ENCODE measurements around the gene BIK. TPM values are rescaled to one million over a fixed set of nuclear protein-coding genes. Genes with fewer than 3 reads are reported as not detected.

The BIK gene
- total RNA-seq, 1 donor from 2014 or later: 2.5 TPM

DNA sequence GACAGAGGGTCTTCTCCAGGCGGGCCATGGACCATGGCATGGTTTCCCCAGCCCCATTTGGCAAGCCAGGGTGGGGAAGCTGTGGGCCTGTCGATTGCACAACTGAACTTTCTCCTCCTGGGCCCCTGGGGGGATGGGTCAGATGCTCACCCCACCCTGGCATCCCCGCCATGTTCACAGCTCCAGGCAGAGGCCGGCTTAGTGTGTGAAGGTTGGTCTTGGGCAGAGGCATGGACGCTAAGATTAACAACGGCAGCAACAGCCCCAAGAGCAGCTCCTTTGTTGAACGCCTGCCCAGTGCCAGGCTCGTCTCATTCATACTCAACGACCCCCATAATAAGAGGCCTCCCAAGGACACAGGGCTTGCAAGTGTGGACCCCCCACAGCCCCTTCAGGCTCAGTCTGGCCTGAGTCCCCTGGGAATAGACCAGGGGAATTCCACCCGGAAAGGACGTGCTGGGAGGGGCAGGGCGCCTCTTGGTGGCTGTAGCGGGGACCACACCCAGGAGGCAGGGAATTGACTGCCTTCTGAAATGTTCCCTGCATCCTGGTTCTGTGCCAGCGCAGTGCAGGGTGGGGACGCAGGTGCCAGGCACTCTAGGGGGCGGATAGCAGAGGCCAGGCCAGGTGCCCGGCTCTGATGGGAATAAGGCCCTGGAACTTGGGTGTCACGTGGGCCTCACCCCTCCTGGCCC is 49.1 kb downstream of the BIK start:
- DNase-seq (ENCODE audit: extremely low read depth, low read depth, low spot score): no peak

DNA sequence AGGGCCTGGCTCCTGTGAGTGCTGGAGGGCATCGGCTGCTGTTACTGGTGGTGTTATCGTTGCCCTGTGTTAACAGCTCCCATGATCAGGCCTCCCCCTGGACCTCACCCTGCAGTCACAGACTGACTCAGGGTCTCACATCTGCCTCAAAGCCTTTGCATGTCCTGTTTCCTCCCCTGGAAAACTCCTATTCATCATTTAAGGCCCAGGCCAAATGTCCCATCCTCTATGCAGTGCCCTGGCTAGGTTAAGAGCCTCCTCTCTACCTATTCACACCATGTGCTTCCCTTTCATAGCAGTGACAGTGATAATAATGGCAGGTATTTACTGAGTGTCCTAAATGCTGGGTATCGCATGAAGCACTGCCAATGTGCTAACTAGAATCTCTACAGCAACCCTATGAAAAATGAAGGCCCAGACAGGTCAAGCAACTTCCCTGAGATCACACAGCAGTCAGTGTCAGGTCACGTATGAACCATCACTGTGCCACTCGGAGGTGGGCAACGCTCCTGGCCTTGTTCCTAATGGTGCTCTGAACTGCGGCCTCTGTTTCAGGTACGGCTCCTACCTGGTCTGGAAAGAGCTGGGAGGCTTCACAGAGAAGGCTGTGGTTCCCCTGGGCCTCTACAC is 50.1 kb downstream of the BIK start:
- DNase-seq (ENCODE audit: extremely low read depth, low read depth, low spot score): no peak

DNA sequence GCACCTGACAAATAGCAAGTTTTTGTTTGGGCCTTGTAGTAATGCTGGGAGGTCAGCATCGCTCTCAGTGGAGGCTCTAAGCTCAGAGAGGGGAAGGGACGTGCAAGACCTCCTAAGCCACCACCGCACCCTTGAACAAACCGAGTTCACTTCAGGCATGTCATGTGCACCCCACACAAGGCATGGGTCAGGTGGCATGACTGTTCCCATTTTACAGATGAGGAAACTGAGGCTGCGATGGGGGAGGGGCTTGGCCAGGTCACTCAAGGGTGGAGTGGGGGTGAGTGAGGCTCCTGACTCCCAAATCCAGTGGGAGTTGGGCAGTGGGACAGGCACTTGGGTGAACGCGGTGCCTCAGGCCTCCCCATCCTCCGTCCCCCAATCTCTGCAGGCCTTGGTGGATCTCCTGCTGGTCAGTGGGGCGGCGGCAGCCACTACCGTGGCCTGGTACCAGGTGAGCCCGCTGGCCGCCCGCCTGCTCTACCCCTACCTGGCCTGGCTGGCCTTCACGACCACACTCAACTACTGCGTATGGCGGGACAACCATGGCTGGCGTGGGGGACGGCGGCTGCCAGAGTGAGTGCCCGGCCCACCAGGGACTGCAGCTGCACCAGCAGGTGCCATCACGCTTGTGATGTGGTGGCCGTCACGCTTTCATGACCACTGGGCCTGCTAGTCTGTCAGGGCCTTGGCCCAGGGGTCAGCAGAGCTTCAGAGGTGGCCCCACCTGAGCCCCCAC is 52.0 kb downstream of the BIK start:
- no peak for DNase-seq (ENCODE audit: extremely low read depth, low read depth, low spot score)

GRCh38 chr22:43163241-43163795 is 52.8 kb downstream of the BIK start:
- no peak for DNase-seq (ENCODE audit: extremely low read depth, low read depth, low spot score)

- DNase-seq (ENCODE audit: extremely low read depth, low read depth, low spot score): no peak
Measured at GRCh38 chr22:43164636-43165035, 54.1 kb downstream of the BIK start.

DNA sequence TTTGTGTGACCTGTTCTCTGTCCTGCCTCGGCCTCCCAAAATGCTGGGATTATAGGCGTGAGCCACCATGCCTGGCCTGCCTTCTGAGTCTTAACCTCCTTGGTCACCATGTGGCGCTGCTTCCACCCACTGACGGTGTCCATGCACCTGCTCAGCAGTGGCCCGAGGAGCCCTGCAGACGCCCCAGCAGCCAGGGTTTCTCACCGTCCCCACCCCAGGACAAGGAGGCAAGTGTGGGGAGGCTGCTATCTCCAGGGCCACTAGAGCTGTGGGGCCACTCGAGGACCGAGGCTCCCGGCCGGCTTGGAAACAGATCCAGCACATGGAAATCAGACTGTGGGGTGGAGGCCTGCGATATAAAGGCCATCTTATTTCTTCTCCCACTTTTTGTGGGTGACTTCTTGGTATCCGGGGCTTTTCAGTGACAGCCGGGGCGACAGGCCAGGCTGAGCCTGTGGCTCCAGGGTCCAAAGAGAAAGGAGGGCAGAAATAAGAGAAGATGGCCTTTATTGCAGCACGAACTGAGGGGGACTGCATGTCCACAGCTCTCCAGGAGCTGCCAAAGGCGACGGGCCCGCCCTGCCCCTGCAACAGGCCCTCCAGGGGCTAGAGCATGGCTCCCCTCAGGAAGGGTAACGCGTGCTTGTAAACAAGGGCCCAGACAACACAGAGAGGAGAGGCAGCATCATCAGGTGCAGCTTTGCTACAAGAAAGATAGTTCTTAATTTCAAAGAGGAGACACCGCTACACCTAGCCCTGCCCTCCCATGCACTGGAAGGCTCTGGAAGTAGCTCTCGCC is 55.8 kb downstream of the BIK start:
- no peak for DNase-seq (ENCODE audit: extremely low read depth, low read depth, low spot score)

- no peak for DNase-seq (ENCODE audit: extremely low read depth, low read depth, low spot score)
Measured at GRCh38 chr22:43167001-43167589, 56.5 kb downstream of the BIK start.

DNA sequence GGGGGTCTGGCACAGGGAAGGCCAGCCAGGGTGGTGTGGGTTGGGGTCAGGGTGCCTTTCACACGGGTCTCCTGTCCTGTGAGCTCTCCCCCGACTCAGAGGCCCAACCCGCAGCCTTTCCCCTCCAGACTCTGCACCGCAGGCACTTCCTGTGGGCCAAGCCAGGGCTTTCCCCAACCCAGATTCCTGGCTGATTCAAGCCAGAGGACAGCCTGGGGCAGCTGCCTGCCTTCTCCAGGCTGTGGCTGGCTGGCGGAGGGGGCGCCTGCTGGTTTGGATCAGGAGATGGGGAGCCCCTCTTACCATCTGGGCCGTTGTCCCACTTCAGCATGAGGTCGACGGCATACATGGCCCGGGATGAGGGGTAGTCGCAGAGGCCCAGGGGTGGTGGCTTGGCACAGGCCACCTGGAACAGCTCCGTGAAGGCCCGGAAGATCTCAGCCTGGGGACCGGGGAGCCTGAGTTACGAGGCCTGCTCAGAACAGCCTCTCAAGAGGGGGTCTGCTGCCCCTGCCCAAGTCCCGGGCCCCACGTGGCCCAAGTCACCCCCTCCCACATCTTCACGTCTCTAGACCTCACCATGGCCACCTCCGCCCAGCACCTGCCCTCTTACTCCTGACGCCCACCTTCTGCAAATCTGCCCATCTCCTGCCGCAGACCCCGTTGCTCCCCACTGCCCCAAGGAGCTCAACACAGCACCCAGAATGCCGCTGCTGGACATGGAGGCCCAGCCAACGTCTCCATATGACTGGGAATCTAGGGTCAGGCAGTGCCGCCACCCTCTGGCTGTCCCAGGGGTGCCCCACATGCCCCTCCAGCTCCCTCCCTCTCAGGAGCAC is 58.1 kb downstream of the BIK start:
- no peak for DNase-seq (ENCODE audit: extremely low read depth, low read depth, low spot score)

DNA sequence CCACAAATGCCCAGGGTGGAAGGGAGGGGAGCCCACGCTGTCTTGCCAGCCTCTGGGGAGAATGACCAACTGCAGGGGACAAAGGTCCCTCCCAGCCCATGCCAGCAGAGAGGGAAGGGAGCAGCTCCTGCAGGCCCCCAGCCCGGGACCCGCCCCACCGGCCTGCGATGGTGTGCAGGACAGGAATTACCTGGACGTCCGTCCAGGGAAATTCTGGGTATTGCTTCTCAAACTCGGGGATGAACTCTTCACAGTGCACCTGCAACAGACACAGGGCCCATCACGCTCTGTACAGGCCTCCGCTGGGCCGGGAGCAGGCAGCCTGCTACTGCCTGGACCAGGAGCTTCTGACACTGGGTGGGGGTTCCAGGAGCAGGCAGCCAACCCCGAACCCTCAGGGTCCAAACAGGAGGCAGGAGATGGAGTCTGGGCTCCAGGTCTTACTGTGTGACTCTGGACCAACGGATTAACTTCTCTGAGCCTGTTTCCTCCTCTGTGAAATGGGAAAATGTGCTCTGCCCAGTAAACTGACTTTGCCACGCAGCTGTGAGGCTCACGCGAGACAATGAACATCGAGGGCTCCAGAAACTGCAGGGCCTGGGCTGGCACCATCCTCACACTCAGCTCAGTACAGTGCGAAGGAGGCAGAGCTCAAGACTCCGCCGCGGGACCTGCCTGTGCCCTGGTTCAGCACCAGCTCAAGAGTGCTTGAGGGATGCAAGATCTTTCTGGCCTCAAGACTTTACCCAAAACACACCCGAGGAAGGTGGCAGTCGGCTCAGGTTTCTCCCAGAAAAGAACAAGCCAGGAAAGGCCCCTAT is 59.0 kb downstream of the BIK start:
- DNase-seq (ENCODE audit: extremely low read depth, low read depth, low spot score): no peak

DNA sequence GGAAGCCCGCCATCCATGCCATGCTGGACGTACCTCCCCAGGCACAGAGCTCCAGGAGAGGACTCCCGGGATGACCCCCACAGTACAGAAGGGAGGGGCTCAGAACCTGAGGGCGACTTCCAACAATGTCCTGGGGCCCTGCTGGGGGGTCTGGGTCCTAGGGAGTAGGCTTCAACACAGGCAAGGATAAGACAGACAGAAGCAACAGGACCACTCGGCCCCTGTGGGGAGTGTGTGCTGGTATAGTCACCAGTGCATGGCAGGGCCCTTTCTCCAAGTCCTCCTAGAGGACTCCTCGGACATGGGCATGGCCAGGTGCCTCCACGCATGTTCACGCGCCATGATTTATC is 59.6 kb downstream of the BIK start:
- DNase-seq (ENCODE audit: extremely low read depth, low read depth, low spot score): no peak

DNA sequence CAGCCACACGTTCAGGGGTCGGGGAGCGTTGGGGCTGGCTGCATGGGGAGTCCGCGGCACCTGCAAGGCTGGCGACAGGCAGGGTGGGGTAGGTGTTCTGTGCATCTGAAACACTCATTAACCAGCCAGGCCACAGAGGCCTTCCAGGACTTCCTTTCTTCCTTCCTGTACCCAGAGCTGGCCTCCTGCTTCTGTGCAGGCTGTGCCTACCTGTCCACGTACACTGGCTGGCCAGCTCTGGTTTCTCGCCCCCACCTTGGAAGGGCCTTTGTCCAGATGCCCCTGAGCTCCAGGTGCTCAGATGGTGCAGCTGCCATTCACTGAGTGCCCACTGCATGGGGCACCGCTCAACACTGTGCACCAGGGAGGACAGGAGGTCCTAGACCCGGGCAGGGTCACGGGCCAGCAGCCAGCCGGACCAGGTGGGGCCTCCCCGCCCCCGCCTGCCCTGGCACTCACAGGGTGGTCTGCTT is 60.5 kb downstream of the BIK start:
- DNase-seq (ENCODE audit: extremely low read depth, low read depth, low spot score): no peak

DNA sequence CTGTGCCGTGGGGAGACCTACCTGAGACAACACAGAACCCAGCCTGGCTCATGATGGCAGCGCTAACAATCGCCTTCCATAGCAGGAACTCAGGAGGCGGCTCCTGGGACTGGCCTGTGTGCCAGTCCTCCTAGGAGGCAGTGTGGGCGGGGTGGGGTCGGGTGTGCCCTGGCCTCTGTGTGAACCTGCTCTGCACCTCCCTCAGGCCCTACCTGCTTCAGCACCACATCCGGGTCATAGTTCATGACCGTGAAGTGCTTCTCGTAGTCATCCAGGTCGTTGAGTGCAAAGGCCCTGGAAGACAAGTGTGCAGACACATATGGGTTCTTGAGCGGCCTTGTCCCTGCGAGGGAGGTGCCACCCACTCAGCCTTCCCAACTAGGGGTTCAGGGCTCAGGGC is 61.1 kb downstream of the BIK start:
- DNase-seq (ENCODE audit: extremely low read depth, low read depth, low spot score): no peak

DNA sequence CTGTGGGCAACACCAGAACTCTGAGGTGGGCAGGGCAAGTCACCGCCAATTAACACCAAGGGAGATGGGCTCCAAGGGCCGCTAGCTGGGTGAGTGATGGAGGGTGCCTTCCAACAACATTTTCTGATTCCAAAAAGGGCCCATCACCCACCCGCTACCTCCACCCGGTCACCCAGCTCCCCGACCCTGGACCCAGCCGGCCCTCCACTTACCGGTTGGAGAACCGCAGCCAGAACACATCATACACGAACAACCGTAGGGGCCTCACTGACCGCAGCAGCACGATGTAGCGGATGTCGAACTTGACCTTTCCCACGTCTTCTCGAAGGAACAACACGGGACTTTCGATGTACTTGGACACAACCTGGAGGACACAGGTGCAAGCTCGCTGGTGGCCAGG is 61.6 kb downstream of the BIK start:
- no peak for DNase-seq (ENCODE audit: extremely low read depth, low read depth, low spot score)

DNA sequence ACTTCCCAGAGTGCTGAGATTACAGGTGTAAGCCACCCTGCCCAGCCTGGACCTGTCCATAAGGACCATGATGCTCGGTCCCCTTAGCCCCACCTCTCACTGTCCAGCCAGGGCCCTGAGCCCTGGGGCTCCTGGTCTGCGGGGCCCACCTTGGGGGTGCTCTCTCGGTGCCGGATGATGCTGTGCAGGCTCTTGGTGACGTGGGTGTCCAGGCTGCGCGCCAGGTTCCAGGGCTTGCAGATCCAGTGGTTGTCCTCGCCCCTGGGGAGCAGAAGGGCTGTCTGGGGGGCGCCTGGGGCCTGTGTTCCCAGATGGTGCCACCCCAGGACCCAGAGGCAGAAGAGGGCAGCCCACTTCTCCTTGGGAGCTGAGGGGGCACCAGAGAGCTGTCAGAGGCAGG is 63.0 kb downstream of the BIK start:
- no peak for DNase-seq (ENCODE audit: extremely low read depth, low read depth, low spot score)

DNA sequence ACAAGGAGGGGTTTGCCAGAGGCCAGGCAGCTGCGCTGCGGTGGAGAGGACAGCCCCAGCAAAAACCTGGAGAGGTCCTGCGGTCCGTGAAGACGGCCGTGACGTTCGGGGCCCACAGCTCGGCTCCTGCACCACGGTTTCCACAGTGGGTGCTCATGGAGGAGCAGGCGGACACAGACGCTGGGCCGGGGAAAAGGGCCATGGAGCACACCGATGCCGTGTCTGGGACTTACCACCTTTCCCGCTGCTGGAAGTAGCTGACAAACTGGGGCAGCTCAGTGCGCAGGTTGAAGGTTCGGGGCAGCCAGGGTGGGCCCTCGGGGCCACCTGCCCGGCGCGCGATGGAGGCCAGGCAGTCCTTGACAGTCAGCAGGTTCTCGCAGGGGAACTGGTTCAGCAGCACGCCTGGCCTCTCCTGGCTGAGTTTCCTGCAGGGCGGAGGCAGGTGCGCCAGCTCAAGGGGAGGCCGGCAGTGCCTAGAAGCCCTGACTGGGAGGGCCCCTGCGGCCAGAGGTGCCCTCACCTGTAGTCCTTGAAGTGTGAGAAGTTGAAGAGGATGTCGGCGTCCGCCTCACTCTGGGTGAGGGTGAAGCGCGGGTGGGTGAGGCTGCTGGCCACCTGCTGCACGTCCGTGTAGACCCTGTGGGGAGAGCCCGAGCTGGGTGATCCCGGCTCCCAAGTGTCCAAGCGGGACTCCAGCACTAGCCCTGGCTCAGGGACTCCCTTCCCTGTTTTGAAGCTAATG is 63.6 kb downstream of the BIK start:
- no peak for DNase-seq (ENCODE audit: extremely low read depth, low read depth, low spot score)

DNA sequence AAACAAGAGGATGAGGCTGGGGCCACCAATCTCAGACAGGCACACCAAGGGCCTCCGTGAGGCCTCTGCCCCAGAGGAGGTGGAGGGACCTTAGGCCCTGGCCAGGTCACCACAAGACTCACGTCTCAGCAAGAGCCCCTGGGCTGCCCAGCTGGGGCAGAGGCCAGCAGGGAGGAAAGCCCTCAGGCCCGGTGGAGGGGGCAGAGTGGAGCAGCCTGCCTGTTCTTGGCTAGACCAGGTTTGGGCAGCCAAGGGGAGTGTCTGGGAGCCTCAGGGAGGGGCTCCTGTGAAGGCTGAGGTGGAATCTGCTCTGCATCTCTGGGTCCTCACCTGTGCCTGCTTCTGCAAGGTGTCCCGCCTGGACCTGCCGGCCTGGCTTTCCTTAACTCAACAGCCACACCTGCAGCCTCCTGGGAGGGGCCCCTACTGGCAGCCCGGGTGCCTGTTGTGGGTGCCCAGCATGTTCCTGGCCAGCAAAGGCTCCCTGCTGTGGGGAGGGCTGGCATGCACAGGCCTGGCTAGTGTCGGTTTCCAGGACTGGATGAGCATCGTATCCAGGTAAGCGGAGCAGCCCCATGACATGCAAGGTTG is 64.5 kb downstream of the BIK start:
- DNase-seq (ENCODE audit: extremely low read depth, low read depth, low spot score): no peak

DNA sequence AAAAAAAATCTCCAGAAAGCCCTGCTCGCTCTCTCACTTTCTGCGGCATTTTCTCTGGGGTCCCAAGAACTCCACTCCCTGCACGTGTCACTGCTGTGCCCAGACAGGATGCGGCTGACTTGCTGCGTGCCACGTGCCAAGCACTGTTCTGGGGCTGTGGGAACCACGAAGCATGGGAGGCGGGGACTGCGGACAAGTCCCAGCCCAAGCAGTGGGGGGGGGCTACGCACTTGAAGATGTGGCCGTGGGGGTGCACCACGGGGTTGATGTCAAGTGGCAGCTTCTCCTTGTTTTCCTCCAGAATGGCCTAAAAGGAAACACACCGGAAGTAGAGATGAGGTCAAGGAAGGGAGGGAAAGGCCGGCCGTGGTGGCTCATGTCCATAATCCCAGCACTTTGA is 65.5 kb downstream of the BIK start:
- no peak for DNase-seq (ENCODE audit: extremely low read depth, low read depth, low spot score)

DNA sequence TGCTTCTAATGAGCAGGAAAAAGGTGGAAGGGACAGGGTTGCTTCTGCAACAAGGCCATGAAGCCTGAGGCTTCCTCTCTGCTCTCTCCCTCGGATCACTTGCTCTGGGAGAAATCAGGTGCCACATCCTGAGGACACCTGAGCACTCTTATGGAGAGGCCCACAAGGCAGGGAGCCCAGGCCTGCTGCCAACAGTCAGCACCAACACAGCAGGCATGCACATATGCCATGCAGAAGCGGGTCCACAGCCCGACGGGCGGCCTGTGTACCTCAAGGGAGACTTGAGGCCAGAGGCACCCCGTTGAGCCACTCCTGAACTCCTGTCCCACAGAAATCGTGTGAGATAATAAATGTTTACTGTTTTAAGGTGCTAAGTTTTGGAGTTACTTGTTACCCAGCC is 66.9 kb downstream of the BIK start:
- DNase-seq (ENCODE audit: extremely low read depth, low read depth, low spot score): no peak

Measured in glomerular endothelial cell (primary cell).